ENCODE data around the gene ZNF662. TPM values are rescaled to one million over a fixed set of nuclear protein-coding genes. Genes with fewer than 3 reads are reported as not detected.

ZNF662 gene
- total RNA-seq, result under 1 TPM; 0.06 to 0.24 TPM

DNA sequence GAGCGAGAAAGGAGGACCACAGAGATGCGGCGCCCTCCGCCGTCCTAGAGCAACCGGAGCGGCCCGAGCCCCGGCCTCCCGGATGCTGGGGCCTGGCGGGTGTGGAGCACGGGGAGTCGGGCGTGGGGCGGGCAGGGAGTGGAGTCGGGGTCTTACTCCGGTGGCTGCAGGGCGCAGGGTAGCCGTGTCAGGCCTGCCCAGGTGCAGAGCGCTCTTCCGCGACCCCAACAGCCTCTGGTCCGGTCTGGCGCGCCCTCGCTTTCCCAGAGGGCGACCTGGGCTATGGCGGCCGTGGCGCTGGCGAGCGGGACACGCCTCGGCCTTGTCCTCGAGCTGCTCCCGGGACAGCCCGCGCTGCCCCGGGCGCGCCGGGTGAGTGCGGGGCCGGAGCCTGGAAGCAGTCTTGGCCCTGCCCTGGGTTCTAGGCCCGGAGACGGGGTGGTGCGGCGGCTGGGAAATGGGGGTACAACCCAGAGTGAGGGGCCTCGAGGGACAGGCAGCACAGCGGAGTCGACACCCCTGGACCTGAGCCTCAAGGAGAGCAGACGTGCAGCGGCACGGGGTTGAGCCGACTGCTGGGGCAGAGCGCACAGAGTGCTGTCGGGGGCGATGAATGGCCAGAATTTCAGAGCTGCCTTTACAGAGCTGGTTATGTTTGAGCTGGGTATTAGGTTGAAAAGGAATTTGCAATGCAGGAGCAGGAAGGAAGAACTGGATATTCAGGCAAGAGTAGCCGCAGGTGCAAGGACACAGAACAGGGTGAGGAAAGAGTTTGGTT lies at the start of gene ZNF662:
Gene ZNF662, plus strand, starts transcription at position 73 of the 778 bp plus-strand sequence. CDS start 1,973 bp downstream, outside the sequence.
- H3K27ac Mint-ChIP-seq, result no peak within 1 kb of the TSS
- ATAC-seq (replicated peaks), result peak; percentile 24
- peak within 1 kb of the TSS; percentile 62 for H3K4me3 Mint-ChIP-seq
- peaks cover 6% of the 10 kb centered on the region for H3K9me3 Mint-ChIP-seq
- peaks cover 30% of the 10 kb centered on the region for H3K27me3 Mint-ChIP-seq
- H3K4me1 Mint-ChIP-seq, result peaks cover 3% of the 10 kb centered on the region
- no peaks in the 10 kb centered on the region for H3K36me3 Mint-ChIP-seq (ENCODE audit: low read depth)

DNA sequence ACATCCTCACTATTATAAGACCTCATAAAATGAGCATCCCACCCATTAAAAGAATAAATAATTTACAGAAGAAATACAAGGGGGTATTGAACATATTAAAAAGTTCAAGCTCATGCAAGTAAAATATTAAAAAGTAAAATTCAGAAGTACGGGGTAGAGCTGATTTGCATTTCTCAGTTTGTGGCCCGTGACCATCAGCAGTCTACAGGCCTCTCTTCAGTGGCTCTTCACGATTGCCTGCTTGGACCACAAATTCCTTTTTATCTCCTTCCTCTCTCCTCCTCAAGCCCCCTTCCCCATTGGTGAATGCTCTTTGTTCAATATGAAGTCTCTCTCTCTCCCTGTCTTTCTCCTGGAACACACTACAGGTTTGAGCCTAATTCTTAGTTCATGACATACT lies 49.4 kb upstream of the ZNF662 start:
- no peaks in the 10 kb centered on the region for H3K36me3 Mint-ChIP-seq (ENCODE audit: low read depth)
- no peak for ATAC-seq (replicated peaks)
- H3K4me1 Mint-ChIP-seq, result no peaks in the 10 kb centered on the region
- H3K27me3 Mint-ChIP-seq, result peaks cover 16% of the 10 kb centered on the region
- peaks cover 3% of the 10 kb centered on the region for H3K9me3 Mint-ChIP-seq
- no peak overlapping the region for H3K27ac Mint-ChIP-seq
- no peak overlapping the region for H3K4me3 Mint-ChIP-seq

DNA sequence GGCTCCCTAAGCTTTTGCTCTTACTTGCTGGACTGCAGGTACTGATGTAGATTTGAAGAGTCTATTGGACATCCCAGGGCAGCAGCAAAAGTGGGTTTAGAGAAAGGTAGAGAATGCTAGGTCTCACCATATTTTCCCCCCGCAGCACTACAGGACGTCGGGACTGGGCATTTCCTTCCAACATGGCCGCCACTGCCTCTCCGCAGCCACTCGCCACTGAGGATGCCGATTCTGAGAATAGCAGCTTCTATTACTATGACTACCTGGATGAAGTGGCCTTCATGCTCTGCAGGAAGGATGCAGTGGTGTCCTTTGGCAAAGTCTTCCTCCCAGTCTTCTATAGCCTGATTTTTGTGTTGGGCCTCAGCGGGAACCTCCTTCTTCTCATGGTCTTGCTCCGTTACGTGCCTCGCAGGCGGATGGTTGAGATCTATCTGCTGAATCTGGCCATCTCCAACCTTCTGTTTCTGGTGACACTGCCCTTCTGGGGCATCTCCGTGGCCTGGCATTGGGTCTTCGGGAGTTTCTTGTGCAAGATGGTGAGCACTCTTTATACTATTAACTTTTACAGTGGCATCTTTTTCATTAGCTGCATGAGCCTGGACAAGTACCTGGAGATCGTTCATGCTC lies 41.5 kb upstream of the ZNF662 start:
- Mint-ChIP-seq H3K36me3 (ENCODE audit: low read depth) (no peaks in the 10 kb centered on the region), H3K27me3 (no peaks in the 10 kb centered on the region)

DNA sequence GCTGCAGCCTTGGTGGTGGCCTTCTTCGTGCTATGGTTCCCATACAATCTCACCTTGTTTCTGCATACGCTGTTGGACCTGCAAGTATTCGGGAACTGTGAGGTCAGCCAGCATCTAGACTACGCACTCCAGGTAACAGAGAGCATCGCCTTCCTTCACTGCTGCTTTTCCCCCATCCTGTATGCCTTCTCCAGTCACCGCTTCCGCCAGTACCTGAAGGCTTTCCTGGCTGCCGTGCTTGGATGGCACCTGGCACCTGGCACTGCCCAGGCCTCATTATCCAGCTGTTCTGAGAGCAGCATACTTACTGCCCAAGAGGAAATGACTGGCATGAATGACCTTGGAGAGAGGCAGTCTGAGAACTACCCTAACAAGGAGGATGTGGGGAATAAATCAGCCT lies 40.7 kb upstream of the ZNF662 start:
- Mint-ChIP-seq H3K27ac (no peak overlapping the region), H3K4me1 (peaks cover 3% of the 10 kb centered on the region), H3K4me3 (no peak overlapping the region), H3K9me3 (peaks cover 3% of the 10 kb centered on the region), H3K36me3 (ENCODE audit: low read depth) (no peaks in the 10 kb centered on the region), H3K27me3 (no peaks in the 10 kb centered on the region)
- ATAC-seq (replicated peaks), result no peak

More for the DNA sequence above, 41.5 kb upstream of the ZNF662 start:
- Mint-ChIP-seq H3K4me3 (no peak overlapping the region), H3K9me3 (peaks cover 3% of the 10 kb centered on the region), H3K4me1 (peaks cover 3% of the 10 kb centered on the region), H3K27ac (no peak overlapping the region)
- ATAC-seq (replicated peaks), result no peak

DNA sequence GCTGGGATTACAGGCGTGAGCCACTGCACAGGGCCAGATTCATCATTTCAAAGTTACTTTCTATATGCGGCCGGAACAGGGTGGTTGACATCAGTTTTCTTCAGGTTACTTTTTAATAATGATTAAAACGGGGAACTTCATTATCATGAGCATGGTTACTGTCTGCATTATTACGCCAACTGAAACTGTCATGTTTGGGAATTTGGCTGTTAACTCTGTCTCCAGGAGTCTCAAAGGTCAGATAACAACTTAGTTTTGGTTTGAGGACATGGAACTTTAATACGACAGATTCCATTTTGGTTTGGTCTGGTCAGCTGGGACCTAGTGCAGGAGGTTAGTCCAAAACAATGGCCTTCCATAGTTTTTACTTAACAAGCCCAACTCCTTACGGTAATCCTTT lies 38.8 kb upstream of the ZNF662 start:
- Mint-ChIP-seq H3K27ac (no peak overlapping the region), H3K36me3 (ENCODE audit: low read depth) (no peaks in the 10 kb centered on the region), H3K9me3 (no peaks in the 10 kb centered on the region), H3K4me1 (peaks cover 3% of the 10 kb centered on the region), H3K4me3 (no peak overlapping the region), H3K27me3 (peaks cover 2% of the 10 kb centered on the region)
- no peak for ATAC-seq (replicated peaks)

DNA sequence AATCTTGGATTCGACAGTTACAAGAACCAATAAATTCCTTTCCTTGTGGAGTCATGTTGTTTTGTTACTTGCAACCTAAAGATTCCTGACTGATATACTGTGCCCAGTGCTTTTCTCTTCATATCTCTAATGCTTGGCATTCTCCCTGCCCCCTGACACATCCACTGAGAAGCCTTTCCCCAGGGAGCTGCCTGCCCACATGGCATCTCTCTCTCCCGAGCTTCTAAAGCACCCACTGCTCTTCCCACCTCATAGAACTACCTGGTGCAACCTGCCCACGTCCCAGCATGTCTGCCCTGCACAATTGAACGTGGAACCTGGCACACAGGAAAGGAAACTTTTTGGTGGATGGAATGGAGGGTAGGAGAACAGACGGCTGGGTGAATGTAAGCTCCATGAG lies 37.1 kb upstream of the ZNF662 start:
- H3K4me3 Mint-ChIP-seq, result no peak overlapping the region
- H3K27me3 Mint-ChIP-seq, result peaks cover 9% of the 10 kb centered on the region
- H3K4me1 Mint-ChIP-seq, result peaks cover 10% of the 10 kb centered on the region
- H3K27ac Mint-ChIP-seq, result no peak overlapping the region
- H3K9me3 Mint-ChIP-seq, result no peaks in the 10 kb centered on the region
- no peak for ATAC-seq (replicated peaks)
- H3K36me3 Mint-ChIP-seq (ENCODE audit: low read depth), result no peaks in the 10 kb centered on the region

DNA sequence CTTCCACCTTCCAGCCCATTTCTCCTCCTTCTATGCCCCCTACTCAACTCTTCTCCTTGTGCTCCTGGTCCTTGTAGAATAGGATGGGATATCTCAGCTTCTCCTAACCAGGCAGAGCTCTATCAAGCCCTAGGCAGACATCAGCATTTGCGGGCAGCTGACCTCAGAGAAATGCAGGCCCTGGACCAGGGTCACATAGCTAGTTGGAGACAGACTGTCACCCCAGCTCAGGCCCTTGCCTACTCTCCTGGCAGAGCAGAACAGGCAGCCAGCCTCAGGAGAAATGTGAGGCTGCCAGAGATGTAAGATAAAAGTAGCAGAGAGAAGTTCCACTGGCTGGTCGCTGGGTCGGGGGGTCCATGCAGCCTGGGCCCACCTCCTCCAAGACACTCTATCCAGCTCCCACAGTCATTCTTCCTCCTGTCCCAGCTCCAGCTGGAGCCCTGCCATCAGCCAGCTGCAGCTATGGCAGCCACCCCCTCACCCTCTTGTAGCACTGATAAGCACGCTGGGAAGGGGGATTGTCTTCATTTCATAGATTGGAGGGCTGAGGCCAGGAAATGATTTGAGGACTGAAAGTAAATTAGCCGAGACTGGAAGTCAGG lies 34.2 kb upstream of the ZNF662 start:
- Mint-ChIP-seq H3K9me3 (no peaks in the 10 kb centered on the region), H3K27ac (no peak overlapping the region), H3K4me1 (peaks cover 10% of the 10 kb centered on the region), H3K36me3 (ENCODE audit: low read depth) (no peaks in the 10 kb centered on the region), H3K4me3 (no peak overlapping the region), H3K27me3 (peaks cover 9% of the 10 kb centered on the region)
- ATAC-seq (replicated peaks), result no peak

DNA sequence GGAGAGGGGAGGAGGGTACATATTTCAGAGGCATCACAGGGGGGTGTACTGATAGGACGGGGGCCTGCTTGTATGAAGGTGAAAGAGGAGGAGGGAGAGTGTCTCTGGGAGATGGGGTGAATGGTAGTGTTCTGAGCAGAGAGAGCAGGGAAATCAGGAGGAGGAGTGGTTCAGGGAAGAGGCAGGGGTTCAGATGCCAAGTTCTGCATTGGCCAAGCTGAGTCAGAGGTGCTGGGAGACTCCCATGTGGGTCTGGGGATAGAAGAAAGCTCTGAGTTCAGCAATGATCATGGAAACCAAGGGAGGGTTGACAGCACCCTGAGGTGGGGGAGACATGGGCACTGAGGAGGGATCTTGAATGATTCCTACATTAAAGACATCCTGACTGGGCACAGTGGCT lies 33.2 kb upstream of the ZNF662 start:
- H3K27ac Mint-ChIP-seq, result peak overlapping the region; percentile 60
- peaks cover 10% of the 10 kb centered on the region for H3K4me1 Mint-ChIP-seq
- peaks cover 9% of the 10 kb centered on the region for H3K27me3 Mint-ChIP-seq
- no peak for ATAC-seq (replicated peaks)
- H3K4me3 Mint-ChIP-seq, result no peak overlapping the region
- no peaks in the 10 kb centered on the region for H3K36me3 Mint-ChIP-seq (ENCODE audit: low read depth)
- no peaks in the 10 kb centered on the region for H3K9me3 Mint-ChIP-seq

DNA sequence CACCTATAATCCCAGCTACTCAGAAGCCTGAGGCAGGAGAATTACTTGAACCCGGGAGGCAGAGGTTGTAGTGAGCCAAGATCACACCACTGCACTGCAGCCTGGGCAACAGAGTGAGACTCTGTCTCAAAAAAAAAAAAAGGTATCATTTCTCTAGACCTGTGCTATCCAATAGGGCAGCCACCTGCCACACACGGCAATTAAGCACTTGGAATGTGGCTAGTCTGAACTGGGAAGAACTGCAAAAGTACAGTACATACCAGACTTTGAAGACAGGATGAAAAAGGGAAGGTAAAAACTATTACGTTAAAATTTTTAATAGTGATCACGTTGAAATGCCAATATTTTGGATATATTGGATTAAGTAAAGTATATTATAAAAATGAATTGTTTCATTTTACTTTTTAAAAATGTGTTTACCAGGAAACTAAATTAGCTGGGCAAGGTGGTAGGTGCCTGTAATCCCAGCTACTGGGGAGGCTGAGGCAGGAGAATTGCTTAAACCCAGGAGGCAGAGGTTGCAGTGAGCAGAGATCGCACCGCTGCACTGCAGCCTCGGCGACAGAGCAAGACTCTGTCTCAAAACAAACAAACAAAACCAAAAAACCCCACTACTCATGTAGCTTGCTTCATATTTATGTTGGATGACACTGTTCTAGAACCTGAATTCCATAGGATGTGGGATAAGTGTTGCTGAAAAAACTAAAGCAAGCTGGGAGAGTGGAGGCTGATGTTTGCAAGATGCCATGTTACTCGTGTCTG lies 32.5 kb upstream of the ZNF662 start:
- H3K4me1 Mint-ChIP-seq, result peaks cover 10% of the 10 kb centered on the region
- H3K9me3 Mint-ChIP-seq, result no peaks in the 10 kb centered on the region
- no peak overlapping the region for H3K4me3 Mint-ChIP-seq
- no peak overlapping the region for H3K27ac Mint-ChIP-seq
- no peaks in the 10 kb centered on the region for H3K36me3 Mint-ChIP-seq (ENCODE audit: low read depth)
- peaks cover 9% of the 10 kb centered on the region for H3K27me3 Mint-ChIP-seq
- ATAC-seq (replicated peaks), result no peak

DNA sequence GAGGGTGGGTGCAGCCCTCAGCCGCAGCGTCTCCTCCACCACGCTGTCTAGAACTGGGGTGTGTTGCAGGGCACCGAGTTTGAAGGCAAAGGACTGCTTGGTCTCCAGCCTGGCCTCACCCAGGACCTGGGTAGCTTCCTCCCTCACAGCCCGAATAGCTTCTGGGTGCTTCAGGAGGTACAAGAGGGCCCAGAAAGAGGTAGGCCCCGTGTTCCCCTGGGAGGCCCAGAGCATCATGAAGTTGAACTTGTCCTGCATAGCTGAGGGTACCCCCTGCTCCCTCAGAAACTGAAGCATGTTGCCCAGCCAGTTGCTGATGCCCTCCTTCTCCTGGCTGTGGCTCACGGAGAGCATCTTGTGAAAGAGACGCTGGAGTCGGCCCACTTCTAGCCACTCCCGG lies 31.2 kb upstream of the ZNF662 start:
- H3K27me3 Mint-ChIP-seq, result peaks cover 9% of the 10 kb centered on the region
- ATAC-seq (replicated peaks), result no peak
- no peaks in the 10 kb centered on the region for H3K36me3 Mint-ChIP-seq (ENCODE audit: low read depth)
- no peaks in the 10 kb centered on the region for H3K9me3 Mint-ChIP-seq
- H3K4me1 Mint-ChIP-seq, result peaks cover 7% of the 10 kb centered on the region
- no peak overlapping the region for H3K27ac Mint-ChIP-seq
- no peak overlapping the region for H3K4me3 Mint-ChIP-seq

DNA sequence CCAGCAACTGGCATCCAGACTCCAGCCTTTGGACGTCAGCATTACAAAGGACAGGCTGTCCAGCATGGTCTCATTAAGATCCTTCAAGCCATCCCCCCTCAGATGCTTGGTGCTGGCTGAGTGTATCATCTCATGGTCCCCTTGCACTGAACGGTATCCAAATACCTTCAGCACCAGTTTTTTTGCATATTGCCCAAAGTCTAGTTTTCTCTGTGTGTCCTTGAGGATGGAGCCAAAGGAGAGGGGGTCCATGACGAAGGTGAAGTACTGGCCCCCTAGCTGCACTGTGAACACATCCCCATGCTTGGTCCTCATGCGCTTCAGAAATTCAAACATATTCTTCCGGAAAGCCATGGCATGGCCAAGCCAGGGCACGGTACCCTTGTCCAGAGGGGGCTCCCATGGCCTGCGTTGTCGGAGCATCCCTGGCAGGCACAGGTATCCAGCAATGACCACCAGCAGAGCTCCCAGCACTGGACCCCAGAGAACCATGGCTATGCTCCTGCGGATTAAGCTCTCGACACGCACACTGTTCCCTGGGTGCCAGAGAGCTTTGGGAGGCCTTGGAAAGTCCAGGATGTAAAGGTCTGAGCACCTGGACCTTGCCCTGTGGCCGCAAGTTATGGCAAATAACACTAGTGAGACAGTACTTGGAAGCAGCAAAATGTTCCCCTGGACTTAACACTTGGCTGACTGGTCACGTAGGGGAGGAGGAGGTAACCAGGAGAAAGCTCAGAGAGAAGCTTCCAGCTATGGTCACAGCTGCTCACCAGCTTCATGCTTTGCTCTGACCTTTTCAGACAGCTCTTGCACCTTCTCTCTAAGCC lies 30.4 kb upstream of the ZNF662 start, which contains the start of gene CYP8B1:
Gene CYP8B1, minus strand, starts transcription at position 555 of the 827 bp plus-strand sequence. Its CDS starts 63 bp downstream, at position 492.
- H3K27me3 Mint-ChIP-seq, result peaks cover 9% of the 10 kb centered on the region
- H3K36me3 Mint-ChIP-seq (ENCODE audit: low read depth), result no peaks in the 10 kb centered on the region
- ATAC-seq (replicated peaks), result no peak
- no peak within 1 kb of the TSS for H3K27ac Mint-ChIP-seq
- H3K4me3 Mint-ChIP-seq, result no peak within 1 kb of the TSS
- peaks cover 7% of the 10 kb centered on the region for H3K4me1 Mint-ChIP-seq
- H3K9me3 Mint-ChIP-seq, result no peaks in the 10 kb centered on the region

DNA sequence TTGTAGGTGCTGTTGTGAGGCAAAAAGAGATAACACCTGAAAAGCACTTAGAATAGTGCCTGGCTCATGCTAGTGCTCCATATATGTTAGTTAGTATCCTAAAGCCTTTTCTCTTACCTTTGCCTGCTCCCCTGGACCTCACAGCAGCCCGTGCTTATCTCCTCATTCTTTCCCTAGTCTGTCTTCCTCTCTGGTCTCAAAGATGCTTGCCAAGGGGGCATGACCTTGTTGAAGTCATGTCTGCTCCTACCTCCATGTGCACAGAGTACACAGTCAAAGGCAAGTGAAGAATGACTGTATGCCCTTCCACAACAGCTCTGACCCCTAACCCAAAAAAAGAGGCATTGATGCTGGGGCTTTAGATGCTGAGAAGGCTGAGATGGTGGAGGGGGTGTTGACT lies 29.5 kb upstream of the ZNF662 start:
- Mint-ChIP-seq H3K36me3 (ENCODE audit: low read depth) (no peaks in the 10 kb centered on the region), H3K4me1 (peaks cover 12% of the 10 kb centered on the region), H3K9me3 (no peaks in the 10 kb centered on the region), H3K27me3 (peaks cover 9% of the 10 kb centered on the region), H3K27ac (no peak overlapping the region), H3K4me3 (no peak overlapping the region)
- no peak for ATAC-seq (replicated peaks)

DNA sequence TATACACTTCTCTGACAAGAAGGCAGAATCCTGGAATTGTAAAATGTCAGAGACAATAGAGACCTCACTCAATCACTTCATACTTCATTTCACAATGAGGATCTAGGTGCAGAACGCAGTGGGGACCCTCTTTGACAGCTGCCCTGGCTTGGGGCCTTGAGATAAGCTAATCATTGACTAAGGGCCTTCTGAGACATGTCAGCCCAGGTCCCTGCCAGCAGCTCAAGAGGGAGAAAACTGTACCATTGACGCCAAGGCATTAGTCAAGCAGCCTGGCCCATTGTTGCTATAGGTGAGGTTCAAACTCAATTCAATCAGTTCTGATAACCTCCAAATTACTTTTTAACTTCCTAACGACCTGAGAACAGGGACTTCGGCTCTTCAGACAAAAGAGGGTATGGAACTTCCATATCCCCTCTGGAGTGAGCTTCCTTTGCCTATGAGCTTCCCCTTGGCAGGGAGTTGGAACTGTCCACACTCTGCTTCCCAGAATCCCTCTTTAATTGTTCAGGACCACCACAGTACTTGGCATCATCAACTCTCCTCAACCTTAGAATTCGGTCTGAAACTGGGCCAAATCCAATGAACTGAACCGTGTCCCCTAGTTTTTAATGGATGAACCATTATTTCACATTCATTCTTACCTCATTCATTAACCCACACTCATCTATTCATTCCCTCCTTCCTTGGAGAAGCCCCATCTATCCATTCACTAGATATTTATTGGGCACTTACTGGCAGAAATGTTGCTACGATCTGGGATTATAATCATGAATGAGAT lies 28.8 kb upstream of the ZNF662 start:
- ATAC-seq (replicated peaks), result no peak
- no peaks in the 10 kb centered on the region for H3K36me3 Mint-ChIP-seq (ENCODE audit: low read depth)
- H3K27me3 Mint-ChIP-seq, result peaks cover 7% of the 10 kb centered on the region

More for the DNA sequence above, 28.8 kb upstream of the ZNF662 start:
- Mint-ChIP-seq H3K27ac (no peak overlapping the region), H3K4me1 (peaks cover 16% of the 10 kb centered on the region), H3K4me3 (no peak overlapping the region), H3K9me3 (no peaks in the 10 kb centered on the region)
